GM21825 (cell line): ENCODE results near the gene DLX6.

Experiments
- ATAC-seq: cut with Tn5 transposase; IDR thresholded peaks from one replicate; pipeline ENCODE4 v1.9.1; 2021; ENCODE audit warnings: mild to moderate bottlenecking, moderate library complexity; ENCODE audit not compliant: unreplicated experiment

DLX6 gene

DNA sequence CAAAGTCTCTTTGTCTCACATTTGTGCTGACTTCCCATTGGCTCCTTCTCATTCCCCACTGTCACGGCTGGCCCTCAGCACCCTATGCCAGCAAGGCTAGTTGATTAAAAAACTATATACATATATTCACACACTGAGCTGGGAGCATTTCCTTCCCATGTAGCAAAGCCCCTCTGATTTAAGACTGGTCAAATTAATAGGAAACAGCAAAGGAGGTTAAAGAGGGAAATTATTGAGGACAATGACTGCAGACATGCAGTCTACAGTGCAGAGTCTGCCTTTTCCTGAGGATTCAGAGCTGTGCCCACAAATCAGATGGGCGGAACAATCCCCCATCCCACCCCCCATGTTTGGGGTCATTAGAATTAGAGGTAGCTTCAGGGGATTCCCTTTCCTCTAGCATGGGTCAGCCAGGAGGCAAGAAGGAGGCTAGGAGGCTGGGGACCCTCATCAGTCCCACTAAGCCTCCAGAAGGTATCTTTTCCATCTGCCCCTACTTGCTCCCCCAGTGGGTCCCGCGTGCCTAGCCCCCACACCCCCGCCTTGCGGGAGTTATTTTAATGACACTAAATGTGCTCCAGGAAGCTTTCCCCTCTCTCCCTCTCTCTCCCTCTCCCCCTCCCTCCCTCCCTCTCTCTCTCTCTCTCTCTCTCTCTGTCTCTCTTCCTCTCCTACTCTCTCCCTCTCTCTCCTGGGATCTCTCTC lies 9.8 kb upstream of the DLX6 start:
- no peak for ATAC-seq

DNA sequence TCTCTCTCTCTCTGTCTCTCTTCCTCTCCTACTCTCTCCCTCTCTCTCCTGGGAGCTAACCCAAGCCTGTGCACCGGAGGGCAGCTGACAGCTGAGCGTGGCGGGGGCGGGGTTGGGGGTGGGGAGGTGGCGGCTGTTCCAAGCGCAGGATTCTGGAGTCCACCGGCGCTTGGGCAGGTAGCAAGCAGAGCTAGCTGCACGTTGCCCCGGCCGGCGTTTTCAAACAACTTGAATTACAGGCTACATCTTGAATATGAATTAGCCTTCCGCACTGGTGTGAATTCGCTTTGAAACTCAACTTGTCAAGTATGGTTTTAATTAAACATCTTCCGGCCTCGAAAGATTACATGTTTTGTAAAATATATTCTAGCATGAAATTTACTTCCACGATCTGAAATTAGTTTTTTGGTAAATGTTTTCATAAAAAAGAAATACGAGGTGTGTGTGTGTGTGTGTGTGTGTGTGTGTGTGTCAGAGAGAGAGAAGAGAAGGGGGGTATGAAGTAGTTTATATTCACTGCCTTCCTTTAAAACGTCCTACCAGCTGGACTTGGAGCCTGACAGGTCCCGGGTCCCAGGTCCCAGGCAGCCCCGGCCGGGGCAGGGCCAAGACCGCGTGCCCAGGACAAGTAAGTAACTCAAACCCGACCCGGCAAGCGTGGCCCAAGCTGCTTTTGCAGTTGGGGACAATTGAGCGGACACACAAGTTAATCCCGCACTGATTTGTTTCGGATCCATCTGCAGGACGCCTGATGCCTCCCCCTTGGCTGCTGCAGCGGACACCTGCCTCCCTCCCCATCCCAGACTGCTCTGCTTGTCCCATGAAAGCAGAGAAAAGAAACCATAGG lies 9.0 kb upstream of the DLX6 start:
- ATAC-seq = no peak

DNA sequence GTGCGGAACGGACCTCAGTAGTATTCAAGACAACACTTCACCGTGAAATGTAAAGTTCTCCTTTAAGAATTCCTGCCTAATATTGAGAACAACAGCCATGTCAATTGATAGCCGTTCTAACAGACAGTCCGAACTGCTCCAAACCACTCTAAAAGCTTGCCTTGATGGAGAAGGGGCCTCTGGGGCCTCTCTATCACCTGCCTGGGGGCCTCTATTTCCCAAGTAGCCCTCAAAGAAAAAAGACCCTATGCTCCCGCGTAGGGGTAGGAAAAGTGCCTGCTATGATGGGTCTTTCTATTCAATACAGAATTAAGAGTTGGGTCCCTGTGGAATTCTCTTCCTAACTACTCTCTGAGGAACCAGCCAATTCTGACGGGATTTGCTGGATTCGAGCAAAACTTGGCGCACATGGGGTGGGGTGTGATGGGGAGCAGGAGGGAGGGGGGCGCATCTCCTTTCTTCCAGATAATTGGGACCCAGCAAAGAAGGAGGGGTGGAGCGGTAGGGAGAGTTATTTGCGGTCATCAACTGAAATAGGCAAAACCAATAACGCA lies 8.3 kb upstream of the DLX6 start:
- ATAC-seq = no peak

DNA sequence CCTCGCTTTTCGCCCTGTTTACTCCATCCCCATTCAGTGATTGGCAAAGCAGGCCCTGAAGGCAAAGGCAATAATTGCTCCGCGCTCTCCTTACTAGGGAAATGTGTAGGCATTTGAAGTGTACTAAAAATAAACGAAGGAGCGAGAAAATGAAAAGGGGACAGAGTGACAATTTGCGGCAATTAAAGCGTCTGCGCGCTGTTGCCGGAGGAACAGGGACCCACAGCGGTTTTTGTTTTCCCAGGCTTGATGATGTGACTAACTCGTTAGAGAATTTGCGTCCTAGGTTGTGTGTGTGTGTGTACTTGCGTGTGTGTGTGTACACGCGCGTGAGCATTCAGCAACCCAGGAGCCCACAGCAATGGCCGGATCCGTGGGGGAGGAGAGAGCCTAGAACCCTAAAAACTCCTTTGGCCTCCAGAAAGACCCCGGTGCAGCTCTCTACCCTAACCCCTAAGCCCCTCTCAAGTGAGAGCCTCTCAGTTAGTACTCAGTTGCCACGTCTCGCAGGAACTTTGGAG lies 7.8 kb upstream of the DLX6 start:
- ATAC-seq = no peak

DNA sequence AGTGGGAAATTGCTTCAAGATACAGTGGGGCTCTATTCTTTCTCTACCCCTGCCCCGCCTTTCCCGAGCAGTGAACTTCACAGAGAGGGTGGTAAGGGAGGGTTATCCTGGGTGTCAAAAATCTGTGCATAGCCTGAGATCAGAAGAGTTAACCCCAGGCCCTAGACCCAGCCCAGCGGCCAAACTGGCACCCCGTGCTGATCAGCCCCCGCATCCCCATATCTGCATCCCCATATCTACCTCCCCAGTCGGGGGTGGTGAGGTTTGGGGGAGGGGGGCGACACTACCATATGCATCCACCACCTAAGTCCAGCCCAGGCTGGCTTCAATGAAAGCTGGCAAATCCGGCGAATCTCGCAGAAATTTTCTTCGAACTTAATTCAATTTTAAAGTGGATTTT lies 7.0 kb upstream of the DLX6 start:
- ATAC-seq = no peak

DNA sequence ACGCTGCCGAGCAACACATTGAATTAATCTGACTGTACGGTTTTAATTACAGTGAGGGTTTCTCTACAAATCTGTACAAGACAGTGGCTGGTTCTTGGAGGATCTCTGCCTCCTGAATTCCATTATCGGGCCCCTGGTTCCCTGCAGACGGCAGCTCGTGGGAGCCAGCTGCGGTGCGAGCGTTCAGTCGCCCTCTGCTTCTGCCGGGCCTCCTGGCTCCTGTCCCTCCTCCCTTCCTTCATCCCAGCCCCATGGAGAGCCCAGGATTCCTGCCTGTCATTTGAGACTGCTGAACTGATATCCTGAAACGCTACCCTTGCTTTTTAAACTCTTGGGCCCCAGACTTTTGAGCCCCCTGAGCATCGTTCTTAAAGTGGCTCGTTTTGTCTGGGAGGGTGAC lies 6.6 kb upstream of the DLX6 start:
- no peak for ATAC-seq

DNA sequence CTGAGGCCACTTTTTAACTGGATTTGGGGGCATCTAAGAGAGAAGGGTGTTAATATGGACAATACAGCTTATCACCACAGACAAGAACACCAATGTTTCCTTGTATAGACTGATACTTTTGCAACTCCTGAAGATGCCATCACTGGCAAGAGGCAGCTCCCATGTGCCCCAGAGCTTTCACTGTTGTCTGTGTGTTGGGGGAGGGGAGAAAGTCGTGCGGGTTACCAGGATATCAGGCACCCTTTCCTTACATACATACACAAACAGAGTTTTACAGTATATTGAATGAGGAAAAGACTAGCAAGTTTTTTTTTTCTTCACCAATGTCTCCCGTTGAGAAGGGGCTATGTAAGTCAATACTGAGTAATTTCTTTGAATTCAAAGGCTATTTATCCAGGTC lies 4.1 kb upstream of the DLX6 start:
- no peak for ATAC-seq

DNA sequence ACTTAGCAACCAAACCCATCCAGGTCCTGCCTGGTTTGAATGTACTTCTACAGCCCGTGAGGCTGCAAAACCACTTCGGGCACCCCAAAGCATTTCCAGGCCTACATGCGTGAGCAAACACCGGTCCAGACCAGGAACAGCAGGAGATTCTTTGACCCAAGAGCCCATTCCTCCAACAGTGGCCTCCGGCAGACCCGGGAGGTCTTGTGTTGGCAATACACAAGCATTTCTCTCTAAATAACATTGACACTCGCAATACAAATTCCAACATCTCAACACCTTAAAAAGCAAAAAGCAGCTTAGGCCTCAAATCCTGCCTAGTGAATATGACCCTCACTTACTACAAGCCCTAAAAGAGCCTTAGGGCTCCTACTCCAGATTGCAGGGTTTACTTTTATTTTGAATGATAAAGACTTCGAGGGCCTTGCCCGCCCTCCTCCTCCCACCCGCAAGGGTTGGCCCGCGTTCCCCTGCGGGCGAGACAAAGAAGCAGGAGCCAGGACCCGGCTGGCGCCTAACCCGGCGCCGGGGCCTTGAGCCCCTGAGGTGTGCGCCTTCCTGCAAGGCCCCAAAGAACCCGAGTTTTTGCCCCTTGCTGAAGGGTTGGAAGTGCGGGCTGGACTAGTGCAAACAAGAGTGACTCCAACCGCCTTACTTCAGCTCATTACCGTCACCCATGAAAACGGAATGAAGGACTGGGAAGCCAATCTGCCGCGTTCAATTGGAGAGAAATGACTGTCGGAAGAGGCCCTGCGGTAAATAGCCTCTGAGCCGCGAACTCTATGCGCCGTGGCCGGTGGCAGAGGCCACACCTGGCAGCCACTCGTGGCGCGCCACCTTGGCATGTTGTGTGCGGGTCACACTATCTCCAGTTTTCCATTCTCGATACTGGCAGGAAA lies 3.4 kb upstream of the DLX6 start:
- no peak for ATAC-seq

DNA sequence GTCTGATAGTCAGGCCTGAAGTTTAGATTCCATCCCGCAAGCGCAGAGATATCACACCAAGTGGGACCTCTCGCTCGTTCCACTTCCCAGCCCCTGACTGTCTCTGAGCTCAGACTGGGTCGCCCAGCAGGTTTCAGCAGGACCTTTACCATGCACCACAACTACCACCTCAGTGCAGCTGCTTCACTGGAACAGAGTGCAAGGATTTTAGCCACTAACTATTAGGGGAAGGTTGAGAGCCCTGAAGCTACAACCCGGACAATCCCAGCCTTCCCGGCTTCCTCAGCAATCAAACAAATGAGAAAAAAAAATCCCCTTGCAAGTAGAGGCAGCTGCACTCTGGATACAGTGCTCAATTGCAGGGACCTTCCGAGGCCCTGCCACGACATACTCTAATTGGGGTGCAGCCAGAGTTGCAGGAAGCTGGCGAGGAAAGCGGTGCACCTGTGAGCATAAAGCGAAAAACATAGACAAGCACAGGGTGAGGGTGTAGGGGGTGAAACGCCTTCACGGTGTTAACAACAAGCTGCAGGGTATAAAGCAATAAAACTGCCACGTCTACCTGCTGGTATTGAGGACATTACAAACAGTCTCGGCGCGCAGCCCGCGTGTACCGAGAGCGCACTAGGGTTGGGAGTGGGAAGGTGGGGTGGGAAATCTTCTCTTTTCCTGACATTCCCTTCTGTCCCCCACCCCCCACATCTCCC lies 2.6 kb upstream of the DLX6 start:
- no peak for ATAC-seq

DNA sequence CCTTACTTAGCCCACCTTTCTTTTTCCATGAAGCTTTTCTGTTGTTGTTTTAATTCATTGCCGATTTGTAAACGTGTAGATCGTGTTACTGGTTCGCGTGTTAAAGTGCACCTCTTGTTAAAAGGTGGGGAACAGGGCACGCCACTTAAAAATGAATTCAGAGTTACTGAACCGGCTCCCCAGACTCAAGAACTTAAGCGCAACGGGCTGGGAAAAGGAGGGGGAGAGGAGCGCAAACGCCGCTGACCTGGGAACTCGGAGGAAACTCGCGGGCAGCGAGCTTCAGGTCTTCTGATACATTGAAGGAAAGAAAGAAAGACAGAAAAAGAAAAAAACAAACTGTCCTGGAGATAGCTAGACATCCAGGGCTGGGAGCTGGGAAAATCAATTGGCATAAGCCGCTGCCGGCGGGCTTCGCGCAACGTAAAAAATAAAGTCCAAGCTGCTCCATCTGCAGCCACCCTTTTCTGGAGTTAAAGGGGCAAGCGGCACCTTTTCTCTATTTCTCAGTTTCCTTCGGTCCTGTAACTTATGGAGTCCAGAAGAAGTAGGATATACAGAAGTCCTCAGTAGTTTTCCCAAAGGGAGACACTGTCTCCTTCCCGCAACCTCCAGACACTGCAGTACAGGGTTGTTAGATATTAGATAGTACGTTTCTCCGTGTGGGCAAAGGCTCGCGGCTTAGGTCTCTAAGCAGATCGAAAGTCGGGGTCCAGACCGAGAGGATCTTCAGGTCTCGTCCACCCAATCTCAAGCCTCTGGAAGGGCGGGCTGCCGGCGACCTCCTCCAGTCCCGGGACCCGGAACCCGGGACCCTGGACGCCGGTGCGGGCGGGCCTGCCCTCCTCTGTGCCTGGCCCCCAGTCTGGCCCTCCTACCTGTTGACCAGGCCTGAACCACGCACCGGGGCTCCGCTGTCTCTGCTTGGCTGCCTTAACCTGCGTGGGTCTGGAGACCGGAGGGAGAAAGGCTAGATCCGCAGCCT lies 1.8 kb upstream of the DLX6 start:
- no peak for ATAC-seq

DNA sequence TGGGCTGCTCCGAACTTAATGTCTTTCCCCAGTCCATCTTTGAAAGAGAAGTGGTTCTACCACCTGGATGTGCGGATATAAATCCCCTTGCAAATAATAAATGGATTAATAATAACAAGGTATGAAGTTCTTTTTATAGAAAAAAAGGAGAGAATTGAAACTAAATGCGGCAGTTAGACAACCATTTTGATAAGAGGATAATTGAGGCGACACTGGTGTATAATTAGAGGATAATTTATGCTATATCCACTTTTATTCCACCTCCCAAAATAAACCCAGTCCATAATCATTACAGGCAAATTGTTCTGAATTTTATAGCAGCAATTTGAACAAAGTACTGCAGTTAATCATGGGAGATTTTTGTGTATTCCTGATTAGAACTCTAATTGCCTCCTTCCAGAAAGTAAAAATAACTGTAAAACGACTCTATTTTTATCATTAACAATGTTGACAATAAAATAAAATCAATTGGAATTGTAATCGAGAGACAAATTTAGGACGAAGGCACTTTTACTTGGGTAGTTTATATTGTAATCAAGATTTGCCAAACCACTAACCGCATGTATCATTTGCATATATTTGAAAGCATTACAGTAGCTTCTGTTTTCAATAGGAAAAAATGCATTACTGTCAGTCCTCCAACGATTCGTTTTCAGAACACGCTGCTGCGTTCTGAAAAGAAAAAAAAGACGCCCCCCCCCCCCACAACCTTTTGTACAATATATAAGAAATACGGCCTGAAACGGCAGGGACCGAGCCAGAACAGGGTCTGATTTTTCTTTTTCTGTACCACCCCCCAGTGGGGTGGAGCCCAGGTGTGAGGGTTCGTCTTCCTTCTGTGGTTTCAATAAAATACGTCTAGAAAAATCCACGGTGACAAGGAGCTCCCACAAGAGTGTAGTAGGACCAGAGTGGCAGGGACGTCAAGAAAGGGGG lies 838 bp upstream of the DLX6 start:
- no peak for ATAC-seq

DNA sequence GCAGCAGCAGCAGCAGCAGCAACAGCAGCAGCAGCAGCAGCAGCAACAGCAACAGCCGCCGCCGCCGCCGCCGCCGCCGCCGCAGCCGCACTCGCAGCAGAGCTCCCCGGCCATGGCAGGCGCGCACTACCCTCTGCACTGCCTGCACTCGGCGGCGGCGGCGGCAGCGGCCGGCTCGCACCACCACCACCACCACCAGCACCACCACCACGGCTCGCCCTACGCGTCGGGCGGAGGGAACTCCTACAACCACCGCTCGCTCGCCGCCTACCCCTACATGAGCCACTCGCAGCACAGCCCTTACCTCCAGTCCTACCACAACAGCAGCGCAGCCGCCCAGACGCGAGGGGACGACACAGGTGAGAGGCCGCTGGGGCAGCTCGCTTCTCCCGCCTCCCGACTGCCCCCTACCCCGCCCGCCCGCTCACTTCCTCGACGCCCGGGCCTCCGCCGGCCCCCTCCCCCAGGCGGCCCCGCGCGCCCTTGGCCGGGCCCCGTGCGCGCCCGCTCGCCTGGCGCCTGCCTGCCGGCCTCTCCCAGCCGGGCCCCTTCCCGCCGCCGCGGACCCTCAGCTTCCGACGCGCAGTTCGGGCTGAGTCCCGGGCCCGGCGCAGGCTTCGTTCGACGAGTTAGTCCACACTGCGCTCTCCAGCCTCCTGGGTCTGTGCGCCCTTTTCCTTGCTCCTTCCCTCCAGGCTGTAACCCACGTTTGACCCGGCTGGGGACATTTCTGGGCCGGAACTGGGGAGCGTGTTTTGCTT lies 882 bp downstream of the DLX6 start:
- ATAC-seq = peak; percentile 73

DNA sequence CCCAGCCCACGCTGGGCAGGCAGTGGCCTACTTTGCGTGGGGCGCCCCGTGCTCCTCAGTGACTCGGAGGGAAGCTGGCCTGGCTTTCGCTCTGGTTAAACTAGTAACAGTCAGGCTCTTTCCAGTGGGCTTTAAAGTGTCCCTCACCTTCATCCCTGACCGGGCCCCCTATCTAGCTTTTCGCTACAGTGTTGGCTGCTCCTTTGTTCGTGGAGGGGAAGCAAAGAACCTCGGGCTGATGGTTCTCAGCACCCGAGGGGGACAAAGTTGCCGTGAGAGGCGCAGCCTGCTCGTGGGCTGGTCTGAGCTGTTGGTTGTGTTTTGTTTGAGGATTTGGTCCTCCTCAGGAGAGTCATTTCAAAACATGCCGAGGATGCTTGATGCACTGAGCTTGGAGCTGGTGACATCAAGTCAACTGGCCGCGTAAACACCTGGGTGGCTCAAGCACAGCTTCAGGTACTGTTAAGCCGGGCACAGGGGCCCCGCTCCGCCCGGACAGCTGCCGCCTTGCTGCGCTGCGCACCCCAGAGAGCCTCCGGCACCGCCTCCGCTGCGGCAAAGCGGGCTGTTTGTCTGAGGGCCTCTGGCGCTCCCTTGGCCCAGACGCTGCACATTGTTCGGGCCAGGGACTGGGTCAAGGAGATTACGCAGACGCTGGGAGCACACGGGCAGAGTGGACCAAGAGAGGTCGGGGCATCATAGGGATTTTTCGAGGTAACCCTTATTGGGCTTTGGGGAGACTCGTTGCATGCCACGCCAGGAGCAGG lies 1.6 kb downstream of the DLX6 start:
- ATAC-seq = no peak

DNA sequence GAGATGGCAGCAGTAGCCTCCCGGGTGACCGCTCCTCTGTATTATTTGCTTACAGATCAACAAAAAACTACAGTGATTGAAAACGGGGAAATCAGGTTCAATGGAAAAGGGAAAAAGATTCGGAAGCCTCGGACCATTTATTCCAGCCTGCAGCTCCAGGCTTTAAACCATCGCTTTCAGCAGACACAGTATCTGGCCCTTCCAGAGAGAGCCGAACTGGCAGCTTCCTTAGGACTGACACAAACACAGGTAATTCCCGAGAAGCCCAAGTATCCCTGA lies 2.2 kb downstream of the DLX6 start:
- ATAC-seq = no peak

DNA sequence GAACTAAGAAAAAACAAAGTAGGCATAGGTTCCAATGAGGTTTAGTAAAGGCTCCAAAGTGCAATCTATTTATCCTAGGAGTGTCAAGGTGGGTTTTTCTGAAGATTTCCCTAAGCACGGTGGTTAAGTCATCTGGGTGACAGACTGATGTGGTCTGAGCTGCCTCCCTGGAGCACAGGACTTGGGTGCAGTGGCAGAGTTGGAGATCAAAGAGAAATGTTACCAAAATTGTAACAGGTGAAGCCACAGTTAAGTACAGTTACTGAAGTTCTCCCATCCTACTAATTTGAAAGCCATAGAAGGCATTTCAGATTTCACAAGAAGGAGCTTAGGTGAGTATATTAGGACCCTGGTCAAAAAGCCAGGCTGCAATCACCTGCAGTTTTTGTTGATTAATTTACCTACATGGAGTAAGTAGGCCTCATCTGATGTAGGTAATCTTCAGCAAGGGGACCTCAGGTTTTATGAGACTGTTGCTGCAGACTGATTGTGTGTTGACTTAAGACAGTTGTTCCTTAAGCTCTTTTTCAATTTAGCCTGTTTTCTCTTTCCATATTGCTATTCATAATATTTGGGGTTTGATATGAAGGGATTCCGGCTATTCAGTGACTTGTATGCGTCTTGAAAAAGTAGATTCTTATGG lies 3.0 kb downstream of the DLX6 start:
- no peak for ATAC-seq
